HG02840 (cell line): ENCODE data around the gene PARP8.
"Not testable (repeated sequence)": the region's sequence is repeated elsewhere in the genome, so short reads cannot be mapped to it uniquely, and the experiment has no call there.

Source experiments
- ATAC-seq: cut with Tn5 transposase; IDR thresholded peaks from one replicate; pipeline ENCODE4 v1.9.1; 2021; ENCODE audit warnings: mild to moderate bottlenecking, moderate library complexity, moderate number of reproducible peaks; ENCODE audit not compliant: unreplicated experiment, low FRiP score

Gene PARP8, protein sequence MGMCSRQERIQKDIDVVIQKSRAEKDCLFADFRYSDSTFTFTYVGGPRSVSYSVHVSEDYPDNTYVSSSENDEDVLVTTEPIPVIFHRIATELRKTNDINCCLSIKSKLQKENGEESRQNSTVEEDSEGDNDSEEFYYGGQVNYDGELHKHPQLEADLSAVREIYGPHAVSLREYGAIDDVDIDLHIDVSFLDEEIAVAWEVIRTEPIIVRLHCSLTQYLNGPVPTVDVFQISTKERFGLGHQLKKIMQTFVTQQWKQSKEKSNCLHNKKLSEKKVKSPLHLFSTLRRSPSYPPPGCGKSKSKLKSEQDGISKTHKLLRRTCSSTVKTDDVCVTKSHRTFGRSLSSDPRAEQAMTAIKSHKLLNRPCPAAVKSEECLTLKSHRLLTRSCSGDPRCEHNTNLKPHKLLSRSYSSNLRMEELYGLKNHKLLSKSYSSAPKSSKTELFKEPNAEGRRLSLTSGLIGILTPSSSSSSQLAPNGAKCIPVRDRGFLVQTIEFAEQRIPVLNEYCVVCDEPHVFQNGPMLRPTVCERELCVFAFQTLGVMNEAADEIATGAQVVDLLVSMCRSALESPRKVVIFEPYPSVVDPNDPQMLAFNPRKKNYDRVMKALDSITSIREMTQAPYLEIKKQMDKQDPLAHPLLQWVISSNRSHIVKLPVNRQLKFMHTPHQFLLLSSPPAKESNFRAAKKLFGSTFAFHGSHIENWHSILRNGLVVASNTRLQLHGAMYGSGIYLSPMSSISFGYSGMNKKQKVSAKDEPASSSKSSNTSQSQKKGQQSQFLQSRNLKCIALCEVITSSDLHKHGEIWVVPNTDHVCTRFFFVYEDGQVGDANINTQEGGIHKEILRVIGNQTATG

DNA sequence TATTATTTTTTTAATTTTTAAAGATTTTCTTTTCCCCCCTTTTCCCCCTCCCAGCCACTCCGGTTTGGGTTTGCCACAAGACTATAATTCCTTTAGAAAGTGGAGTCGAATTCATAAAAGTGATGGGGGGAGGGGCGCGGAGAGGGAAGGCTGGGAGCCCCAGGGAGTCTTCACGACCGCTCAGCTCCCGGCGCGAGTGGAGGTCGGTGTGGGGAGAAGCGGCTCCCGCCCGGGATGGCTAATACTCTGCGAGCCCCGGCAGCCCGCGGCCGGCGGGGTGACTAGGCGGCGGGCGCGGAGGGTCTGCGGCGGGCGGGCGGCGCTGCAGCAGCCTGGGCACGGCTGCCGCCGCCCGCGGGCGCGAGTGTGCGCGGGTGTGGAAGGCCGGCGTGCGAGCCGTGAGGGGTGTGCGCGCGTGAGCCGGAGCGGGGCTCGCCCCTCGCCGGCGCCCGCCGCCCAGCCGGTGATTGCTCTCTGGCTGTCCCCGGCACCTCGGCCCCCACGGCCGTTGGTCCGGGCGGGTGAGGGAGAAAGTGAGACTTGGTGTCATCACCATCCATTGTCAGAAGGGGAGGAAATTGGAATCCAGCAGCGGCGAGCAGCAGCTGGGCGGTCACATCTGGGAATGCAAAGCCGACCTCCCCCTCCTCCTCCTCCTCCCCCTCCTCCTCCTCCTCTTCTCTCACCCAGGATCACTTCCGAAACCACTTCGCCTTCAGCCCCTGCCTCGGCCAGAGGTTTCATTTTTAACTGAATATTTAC is at the start of gene PARP8:
TSS of gene PARP8 (plus strand) at position 377 of the 762 bp plus-strand sequence. CDS start 459 bp downstream, outside the sequence.
- peak; percentile 44 for ATAC-seq

DNA sequence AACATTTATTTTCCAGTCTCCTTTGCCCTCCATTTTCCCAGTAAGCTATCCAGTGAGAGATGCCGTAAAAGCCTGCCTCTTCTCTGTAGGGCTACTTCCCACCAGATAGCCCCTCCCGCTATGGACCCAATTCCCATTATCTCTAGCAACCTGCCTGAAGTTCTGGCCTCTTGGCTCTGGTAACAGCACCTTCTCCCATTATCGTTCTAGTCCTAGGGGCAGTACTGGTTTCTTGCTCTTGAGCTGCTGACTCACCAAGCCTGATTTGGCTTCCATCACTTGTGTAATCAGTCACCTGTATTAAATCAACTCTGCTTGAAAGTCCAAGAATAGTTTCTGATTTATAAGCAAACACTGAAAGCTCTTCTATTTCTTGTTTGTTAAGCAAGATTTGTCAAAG is 42.8 kb upstream of the PARP8 start:
- no peak for ATAC-seq

DNA sequence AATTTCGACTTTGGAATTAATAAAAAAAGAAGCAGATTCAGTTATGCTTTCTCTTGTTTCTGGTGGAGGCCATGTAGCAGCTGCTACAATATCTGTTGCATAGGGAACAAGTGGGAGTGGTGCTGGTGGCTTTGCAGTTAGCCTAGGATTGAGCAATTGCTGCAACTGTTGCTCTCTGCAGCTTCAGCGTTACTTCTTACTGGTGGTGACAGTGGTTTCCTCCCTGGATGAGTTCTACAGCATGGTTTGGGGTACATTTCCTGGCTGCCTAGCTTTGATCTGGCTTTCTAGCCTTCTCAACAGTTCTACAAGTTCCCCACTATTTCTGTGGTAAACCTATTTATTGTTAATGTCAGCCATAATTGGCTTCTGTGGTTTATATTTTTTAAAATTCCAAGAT is 31.6 kb upstream of the PARP8 start:
- ATAC-seq: not testable (repeated sequence)

DNA sequence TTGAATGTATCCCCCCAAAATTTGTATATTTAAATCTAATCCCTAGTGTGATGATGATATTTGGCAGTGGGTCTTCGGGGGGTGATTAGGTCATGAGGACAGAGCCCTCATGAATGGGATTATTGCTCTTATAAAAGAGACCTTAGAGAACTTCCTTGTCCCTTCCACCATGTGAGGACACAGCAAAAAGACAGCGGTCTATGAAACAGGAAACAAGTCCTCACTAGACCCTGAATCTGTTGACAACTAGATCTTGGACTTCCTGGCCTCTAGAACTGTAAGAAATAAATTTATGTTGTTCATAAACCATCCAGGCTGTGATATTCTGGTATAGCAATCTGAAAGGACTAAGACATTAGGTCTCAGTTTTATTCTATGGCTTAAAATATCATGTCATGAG is 28.9 kb upstream of the PARP8 start:
- ATAC-seq: not testable (repeated sequence)

DNA sequence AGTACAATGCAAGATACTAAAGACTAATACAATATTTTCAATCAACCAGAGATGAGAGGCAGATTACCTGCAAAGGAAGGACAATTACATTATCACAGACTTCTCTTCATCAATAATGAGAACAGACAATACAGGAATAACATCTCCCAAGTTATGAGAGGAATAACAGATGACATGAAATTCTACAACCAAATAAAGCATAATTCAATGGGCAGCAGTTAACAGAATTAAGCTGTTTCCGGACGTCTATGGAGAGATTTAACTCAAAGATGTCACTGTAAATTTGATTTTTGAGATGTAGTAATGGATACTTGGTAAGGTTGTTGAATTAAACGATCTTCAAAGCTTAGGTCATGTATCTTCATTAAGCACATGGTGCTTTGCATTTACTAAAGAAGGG is 19.8 kb upstream of the PARP8 start:
- no peak for ATAC-seq

DNA sequence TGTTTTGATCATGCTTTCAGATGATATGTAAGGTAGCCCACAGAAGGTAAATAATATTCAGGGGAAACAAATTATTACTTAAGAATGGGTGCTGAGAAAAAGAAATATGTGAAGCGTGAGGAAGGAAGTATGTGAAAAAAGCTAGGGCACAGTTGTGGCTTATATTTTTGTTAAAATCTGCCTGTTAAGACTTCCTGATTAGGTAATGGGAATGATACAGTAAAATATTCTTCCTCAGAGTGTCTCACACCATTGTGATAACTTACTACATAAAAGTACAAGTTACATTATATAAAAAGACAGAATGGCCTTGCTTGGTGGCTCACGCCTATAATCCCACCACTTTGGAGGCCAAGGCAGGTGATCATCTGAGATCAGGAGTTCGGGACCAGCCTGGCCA is 18.7 kb upstream of the PARP8 start:
- no peak for ATAC-seq

DNA sequence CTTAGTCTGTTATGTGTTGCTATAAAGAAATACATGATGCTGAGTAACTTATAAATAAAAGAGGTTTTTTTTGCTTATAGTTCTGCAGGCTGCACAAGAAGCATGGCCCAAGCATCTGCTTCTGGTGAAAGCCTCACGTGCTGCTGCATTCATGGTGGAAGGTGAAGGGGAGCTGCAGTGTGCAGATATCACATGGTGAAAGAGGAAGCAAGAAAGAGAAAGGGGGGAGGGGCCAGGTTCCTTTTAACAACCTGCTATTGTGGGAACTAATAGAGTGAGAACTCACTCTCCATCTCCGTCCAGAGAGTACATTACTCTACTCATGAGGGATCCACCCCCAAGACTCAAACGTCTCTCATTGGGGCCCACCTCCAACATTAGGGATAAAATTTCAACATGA is 12.5 kb upstream of the PARP8 start:
- ATAC-seq: peak; percentile 99

DNA sequence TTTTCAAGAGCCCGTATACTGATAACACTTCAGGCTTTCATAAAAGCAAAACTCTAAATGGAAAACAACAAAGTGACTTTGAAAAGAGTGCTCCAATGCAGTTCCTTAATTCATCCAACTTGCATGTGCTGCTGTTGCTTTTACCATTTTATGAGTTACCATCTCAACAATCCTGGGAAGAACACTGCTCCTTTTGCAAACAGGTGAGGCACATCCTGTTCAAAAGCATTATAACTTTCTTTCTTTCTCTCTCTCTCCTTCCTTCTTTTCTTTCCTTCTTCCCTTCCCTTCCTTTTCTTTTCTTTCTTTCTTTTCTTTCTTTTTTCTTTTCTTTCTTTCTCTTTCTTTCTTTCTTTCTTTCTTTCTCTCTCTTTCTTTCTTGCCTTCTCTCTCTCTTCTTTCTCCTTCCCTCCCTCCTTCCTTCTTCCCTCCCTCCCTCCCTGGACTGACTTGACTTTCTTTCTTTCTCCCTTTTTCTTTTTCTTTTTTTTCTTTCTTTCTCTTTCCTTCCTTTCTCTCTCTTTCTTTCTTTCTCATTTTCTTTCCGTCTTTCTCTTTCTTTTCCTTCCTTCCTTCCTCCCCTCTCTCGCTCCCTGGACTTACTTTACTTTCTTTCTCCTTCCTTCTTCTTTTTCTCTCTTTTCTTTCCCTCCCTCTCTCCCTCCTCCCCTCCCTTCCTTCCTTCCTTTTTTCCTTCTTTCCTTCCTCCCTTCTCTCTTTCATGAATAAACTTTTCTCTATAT is 11.2 kb upstream of the PARP8 start:
- ATAC-seq: no peak

DNA sequence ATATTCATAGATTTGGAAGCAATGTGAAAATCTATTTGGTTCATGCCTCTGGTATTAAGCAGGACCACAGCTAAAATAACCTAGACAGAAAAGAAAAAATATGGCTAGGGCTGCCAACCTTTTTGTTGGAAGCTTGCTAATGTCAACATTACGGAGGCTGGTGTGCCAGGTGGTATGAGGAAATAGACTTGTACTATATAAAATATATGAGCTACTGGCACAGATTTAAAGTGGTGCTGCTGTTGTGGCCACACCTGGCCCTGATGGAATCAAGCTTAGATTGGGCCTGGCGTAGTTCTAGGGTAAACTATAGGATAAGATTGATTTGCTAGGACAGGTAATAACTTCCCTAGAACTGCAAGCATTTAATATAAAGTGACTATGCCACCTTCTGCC is 10.6 kb upstream of the PARP8 start:
- no peak for ATAC-seq

DNA sequence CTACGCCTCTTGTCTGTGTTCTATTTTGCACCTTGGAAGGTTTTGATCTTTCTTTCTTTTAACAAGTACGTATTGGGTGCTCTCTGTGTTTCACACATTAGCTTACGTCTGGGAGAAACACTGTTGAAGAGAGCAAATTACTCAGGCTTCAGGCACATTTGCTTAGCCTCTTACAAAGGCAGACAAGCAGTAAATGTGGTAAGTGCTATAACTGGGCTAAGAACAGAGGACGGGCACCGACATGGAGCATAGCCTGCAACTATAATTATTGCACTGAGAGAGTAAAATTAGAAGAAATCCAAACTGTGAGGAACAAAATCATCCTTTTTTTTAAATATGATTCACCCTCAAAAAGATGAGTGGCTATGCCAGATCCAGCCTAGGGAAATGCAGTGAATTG is 9.4 kb upstream of the PARP8 start:
- no peak for ATAC-seq

DNA sequence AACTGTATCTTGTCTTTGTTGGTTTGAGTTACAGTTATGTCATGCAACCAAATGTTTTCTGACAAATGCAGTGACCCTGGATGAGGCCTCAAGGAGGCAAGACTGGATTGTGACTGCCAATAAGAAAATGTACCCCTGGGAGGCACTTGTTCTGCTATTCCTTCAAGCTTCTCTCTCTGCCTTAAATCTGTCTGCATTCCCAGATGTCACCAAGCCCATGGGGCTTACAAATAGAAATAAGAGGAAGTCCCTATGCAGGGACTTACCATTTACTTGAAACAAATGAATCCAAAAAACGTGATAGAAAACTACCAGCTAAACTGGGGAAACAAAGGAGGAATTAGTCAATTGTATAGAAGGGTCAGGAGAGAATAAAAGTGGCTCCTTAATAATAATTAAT is 8.2 kb upstream of the PARP8 start:
- ATAC-seq: no peak

DNA sequence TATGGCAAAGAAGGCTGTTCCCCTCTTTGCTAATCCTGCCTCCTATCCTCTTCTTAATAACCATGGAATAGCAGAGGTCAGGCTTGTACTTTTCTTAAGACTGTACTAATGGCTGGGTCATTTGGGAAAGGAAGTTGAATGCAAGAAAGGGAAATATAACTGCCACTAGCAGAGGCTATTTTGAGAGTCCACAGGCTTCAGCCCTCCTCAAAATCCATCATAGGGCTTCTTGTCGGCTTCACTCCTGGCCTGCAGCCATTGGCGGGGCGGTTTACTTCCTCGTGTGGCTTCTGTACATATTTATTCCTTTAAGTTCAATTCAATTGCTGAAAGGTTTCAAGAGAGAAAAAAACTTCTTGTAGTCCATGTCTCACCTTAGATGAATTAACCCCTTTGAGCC is 2.8 kb upstream of the PARP8 start:
- no peak for ATAC-seq

DNA sequence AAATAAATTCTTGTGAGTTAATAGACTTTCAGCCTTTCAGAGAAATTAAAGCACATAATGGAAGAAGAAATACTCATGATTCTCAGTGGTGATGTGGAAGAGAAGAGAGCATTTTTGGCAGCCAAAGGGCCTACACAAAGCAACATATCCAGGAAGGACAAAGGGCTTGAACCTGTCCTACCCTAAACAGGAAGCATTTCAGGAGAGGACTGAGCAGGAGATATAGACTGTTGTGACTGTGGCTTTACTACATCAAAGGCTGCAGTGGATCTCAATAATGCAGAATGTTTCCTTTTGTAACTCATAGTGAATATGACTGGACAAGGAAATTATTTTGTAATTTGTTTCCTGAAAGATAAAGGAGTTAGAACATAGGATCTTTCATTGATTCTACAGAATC is 1.3 kb upstream of the PARP8 start:
- no peak for ATAC-seq

DNA sequence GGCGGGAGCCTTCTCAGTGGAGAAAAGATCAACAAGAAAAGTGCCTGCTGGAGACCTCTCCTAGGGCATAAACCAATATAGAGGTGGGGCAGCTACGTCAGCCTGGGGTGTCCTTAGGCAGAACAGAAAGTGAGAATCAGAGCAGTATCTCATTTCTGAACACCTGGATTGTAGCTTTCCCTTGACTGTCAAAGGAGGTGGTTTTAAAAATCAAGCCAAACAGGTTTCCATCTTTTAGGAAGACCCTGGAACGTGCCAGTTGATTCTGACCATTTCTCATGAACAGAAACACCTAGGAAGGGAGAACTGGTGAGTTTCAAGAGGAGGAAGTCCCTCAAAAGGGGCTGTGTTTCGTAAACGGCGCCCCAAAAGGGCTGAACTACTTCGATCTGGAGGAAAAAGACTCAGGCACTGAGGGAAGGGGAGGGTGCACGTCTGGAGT is 655 bp upstream of the PARP8 start:
- ATAC-seq: not testable (repeated sequence)

DNA sequence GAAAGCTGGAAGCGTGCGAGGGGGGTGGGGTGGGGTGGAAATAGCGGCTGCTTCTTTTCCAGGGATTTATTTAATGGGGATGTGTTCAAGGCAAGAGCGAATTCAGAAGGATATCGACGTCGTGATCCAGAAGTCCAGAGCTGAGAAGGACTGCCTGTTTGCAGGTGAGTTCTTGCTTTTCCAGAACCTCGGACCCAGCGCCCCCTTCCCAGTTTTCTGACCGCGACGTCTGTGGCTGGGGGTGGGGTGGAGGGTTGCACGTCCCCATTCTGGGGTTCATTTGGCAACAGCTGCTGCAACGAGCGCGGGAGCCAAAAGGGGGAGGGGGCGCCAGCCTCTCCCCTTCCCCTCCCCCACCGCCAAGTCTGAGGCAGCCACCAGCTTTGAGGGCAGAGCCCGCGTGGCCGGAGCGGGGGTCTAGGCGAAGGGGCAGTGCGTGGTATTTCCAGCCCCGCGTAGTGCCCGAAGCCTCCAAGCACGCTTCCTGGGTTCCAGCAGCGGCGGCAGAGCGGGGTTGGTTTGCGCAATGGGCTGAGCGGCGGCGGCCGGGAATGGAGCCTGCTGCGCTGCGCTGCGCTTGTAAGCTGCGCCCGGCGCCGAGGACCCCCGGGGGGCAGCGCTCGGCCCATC is 701 bp downstream of the PARP8 start:
- ATAC-seq: peak; percentile 47

DNA sequence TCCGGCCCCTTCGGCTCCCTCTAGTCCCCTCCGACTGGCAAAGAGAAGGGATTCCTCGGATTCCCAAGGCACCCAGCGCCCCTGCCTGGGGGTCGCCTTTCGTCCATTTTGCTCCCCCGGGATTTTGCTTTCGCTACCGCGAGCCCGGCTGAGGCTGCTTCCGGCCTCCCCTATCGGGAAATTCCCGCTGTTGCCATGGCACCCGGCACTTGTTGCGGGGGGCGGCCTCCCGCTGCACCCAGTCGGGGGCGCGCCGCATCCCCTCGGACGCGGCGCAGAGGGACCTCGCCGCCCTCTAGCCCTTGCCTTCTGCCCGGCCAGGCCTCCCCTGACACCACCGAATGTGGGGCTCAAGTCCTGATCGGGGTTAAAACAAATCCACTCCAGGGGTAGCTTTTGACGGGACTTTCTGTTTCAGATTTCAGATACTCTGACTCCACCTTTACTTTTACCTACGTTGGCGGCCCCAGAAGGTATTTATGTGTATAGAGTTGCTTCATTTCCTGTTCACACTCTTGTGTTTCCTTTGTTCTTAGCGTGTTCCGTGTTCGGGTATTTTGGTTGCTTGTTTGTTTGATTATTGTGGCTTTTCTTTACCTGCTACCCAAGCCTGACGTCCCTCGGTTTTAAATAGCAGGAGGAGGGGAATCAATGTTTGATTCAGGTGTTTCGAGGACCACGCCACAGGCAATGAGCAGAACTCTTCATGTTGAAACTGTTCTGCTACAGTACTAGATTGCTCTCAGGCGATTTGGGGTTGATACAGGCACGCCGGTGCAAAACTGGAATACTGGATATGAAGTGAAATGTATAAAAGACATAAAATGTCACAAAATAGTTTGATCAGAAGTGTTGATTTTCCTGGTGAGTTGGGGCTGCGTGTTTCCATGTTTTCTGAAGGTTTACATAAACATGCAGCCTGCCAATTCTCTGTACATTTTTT is 1.5 kb downstream of the PARP8 start:
- ATAC-seq: peak; percentile 89

DNA sequence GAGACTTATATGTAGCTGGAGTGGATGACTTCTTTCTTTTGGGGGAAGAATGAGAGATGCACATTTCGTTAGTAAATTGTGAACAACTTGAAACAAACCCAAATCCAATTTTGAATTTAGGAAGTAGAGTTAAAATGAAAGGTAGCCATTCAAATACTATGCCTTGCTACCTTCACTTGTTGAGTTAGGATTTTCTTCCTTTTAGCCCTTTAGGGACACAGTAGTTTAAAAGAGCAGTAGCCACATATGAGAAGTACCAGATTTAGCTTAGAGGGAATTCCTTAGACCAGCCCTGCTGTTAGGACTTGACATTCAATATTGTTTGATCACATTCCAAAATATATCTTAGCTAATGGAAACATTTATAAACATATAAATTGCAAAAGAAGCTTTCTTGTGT is 2.2 kb downstream of the PARP8 start:
- not testable (repeated sequence) for ATAC-seq

DNA sequence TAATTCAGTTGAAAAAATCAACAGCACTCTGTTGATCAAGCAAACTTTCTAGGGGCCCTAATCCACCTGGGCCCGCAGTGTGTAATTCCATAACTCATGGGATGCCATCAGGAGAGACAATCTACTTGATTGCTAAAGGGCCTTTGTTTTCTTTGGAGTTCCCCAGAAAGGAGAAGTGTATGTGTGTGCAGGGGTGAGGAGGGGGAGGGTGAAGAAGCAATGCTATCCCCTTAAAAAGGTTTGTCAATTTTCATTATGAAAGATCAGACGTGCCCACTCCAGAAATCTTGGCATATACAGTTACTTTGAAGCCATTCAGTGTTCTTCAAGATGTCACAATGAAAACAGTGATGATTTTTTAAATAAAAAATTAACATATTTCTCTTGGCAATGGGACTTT is 6.2 kb downstream of the PARP8 start:
- no peak for ATAC-seq

DNA sequence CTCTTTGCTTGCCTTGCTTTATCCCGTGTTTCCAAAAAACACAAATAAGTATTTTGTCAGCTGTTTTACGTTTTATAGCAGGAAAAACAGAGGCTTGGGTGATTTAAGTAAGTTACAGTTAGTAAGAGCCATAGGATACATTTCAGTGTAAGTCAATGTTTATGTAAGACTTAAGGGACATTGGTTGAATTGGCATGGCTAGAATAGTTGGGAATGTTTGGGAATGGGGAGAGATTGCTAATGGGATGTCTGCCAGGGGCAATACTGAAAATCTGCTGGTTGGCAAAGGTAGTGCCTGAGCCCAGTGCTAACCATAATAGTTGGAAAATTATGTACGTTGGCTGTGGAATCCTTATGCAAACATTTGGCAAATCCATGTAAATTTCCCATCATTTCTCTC is 7.0 kb downstream of the PARP8 start:
- not testable (repeated sequence) for ATAC-seq
